Ishikawa (cell line): Measurements from ENCODE around the gene NEURL1.

Experiments
- EGR1 ChIP-seq: IDR thresholded peaks from 2 replicates; pipeline ENCODE4 v1.6.1; 2012
- EP300 ChIP-seq: IDR thresholded peaks from 2 replicates; pipeline ENCODE4 v1.6.1; 2012; ENCODE audit warnings: borderline replicate concordance

DNA sequence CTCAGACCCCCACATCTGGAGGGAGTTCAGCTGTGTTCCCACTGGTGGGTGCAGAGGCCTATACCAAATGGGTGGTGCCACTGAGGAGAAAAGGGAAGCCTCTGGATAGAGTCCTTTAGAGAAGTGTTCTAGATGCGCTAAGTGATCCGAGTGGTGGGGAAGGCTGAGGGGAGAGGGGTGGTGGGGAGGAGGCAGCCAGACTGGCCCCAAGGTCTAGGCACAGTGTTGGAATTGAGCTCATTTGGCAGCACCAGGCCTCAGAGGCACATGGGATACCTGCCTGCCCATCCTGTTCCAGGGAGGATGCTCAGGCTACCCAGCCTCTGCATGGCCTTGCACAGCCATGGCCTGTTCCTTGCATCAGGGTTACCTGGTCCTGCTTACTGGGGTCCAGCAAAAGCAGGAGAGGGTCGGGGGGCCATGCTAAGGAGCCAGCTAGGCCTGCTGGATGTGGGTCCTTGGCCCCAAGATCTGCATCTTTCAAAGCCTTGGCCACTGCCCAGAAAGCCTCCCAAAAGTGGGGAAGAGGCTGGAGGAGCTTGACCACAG lies 99.6 kb downstream of the NEURL1 start:
- TF ChIP-seq EP300 (no peak), EGR1 (no peak)
